GM21367 (cell line): ENCODE results near the gene MYL6B.

Source experiments
- ATAC-seq: cut with Tn5 transposase; IDR thresholded peaks from one replicate; pipeline ENCODE4 v1.9.1; 2021; ENCODE audit not compliant: unreplicated experiment

The MYL6B gene

DNA sequence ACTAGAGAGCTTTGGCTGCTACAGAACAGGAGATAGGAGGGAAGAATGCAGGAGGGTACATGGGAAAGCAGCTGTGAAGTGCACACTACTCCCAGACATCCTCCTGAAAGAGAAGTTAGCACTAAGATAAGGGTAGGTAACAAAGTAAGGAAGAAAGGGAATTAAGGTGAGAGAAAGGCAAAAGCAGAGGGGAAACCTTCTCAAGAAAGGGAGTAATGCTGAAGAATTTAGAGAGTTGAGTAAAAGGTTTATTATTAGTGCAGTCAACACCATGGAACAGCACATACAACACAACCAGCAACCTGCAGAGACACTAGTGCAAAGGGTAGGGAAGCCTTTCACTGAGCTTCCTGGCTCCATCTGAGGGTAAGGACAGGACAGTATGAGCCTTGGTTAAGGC lies 51.9 kb downstream of the MYL6B start:
- ATAC-seq: no peak

DNA sequence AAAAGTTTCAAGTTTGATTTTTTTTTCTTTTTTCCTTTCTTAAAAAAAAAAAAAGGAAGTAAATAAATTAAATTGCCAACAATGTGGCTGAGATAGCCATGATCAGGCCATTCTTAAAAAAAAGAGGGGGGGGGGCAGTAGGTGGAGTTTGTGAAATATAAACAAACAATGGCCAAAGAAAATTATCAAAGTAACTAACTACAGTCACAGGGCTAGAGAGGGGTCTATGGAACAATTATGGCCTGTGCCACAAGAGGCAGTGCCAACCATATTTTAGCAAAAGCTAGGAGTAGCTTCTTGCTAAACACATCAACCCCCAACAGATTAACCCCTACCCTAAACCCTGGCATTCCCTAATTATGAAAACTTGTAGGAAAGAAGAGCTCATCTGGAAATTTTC lies 53.1 kb downstream of the MYL6B start:
- ATAC-seq: no peak

DNA sequence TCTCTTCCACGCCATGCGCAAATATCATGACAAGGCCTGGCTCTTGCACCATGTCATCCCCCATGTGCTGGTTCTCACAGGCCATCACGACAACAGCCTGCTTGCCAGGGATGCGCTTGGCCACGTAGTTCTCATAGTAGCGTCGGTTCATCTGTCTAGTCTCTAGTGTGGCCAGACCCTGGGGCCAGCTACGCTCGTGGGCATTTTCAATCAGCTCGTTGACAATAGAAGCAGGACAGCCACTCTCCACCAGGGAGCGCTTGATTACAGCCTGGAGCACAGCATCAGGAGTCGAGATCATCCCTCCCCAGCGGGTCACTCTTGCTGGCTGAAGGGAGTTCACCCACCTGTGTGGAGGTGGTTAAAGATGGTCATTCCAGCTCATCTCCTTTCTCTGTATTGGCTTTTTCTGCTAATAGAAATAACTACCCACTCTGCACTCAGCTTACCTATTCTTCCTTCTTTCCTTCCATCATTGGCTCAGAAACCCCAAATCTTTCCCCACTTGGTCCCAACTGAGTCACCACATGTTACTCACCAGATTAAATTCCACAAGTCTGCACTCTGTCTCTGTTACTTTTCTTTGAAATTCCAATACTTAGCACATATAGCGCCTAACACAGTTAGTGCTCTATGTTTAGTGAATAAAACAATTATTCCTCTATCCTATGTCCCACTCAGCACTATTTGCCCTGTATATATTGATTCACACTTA lies 54.2 kb downstream of the MYL6B start:
- ATAC-seq: no peak
